GM12878 (cell line): ENCODE measurements around the gene HERC4. TPM values are rescaled to one million over a fixed set of nuclear protein-coding genes. Genes with fewer than 3 reads are reported as not detected.
A peak's percentile ranks its signal among the peaks of the same experiment; 100 is the strongest.

ENCODE experiments used
- ATF7 ChIP-seq: fragments of 450-650 bp; IDR thresholded peaks from 2 replicates; pipeline ENCODE4 v1.6.1; 2016; ENCODE audit warnings: low read depth, mild to moderate bottlenecking
- CHD2 ChIP-seq: IDR thresholded peaks from 2 replicates; pipeline ENCODE4 v1.6.1; 2011; ENCODE audit warnings: low read depth, low read length, improper control_type of control experiment, borderline replicate concordance
- ELK1 ChIP-seq: IDR thresholded peaks from 2 replicates; pipeline ENCODE4 v1.6.1; 2012; ENCODE audit warnings: low read depth, low read length, improper control_type of control experiment
- EP300 ChIP-seq, 2 experiments: fragments of 150-350 bp in 1 of 2; IDR thresholded peaks; 2 replicates each; pipeline ENCODE4 v1.6.1; 2011 to 2012; ENCODE audit warnings: low read depth in 2 of 2, low read length in 2 of 2, borderline replicate concordance in 1 of 2, improper control_type of control experiment in 1 of 2, inconsistent platforms in 1 of 2; ENCODE audit not compliant: control insufficient read depth in 1 of 2
- ESRRA ChIP-seq: IDR thresholded peaks from 2 replicates; pipeline ENCODE4 v1.6.1; 2012; ENCODE audit warnings: mild to moderate bottlenecking, low read length, improper control_type of control experiment
- IKZF2 ChIP-seq, 2 experiments: fragments of 450-650 bp; IDR thresholded peaks; 2 replicates each; pipeline ENCODE4 v1.6.1; 2017; ENCODE audit warnings: mild to moderate bottlenecking in 2 of 2, moderate library complexity in 2 of 2
- IRF4 ChIP-seq: IDR thresholded peaks from 2 replicates; pipeline ENCODE4 v1.6.1; 2011; ENCODE audit warnings: low read depth, low read length
- JUNB ChIP-seq: IDR thresholded peaks from 2 replicates; pipeline ENCODE4 v1.6.1; 2016; ENCODE audit warnings: antibody characterized with exemption, mild to moderate bottlenecking
- MXI1 ChIP-seq: fragments of 150-350 bp; IDR thresholded peaks from 2 replicates; pipeline ENCODE4 v1.6.1; 2011; ENCODE audit warnings: low read depth, mild to moderate bottlenecking, inconsistent platforms, low read length, improper control_type of control experiment
- NFIC ChIP-seq: IDR thresholded peaks from 2 replicates; pipeline ENCODE4 v1.6.1; 2012; ENCODE audit warnings: low read depth, mild to moderate bottlenecking, inconsistent platforms, low read length, moderate library complexity
- NFXL1 ChIP-seq: fragments of 450-650 bp; IDR thresholded peaks from 2 replicates; pipeline ENCODE4 v1.6.1; 2017; ENCODE audit warnings: antibody characterized with exemption, mild to moderate bottlenecking, borderline replicate concordance
- PAX5 ChIP-seq: IDR thresholded peaks from 2 replicates; pipeline ENCODE4 v1.6.1; 2011; ENCODE audit warnings: low read depth, low read length, borderline replicate concordance
- PML ChIP-seq: IDR thresholded peaks from 2 replicates; pipeline ENCODE4 v1.6.1; 2012; ENCODE audit warnings: low read length, inconsistent platforms
- POU2F2 ChIP-seq: IDR thresholded peaks from 3 replicates; pipeline ENCODE4 v1.6.1; 2011; ENCODE audit warnings: low read depth, mild to moderate bottlenecking, low read length, borderline replicate concordance
- RB1 ChIP-seq: fragments of 450-650 bp; formaldehyde crosslinking; IDR thresholded peaks from 2 replicates; pipeline ENCODE4 v1.6.1; 2017; ENCODE audit warnings: mild to moderate bottlenecking, borderline replicate concordance
- RELA ChIP-seq: fragments of 450-650 bp; IDR thresholded peaks from 2 replicates; pipeline ENCODE4 v1.8.0; 2014; ENCODE audit warnings: borderline replicate concordance; ENCODE audit not compliant: partially characterized antibody
- RFX5 ChIP-seq: IDR thresholded peaks from 2 replicates; pipeline ENCODE4 v1.6.1; 2011; ENCODE audit warnings: low read depth, low read length, improper control_type of control experiment
- SIN3A ChIP-seq: IDR thresholded peaks from 2 replicates; pipeline ENCODE4 v1.6.1; 2012; ENCODE audit warnings: low read depth, low read length, improper control_type of control experiment
- SUZ12 ChIP-seq: fragments of 200-600 bp; sonication (generic); IDR thresholded peaks from one replicate; pipeline ENCODE4 v1.6.1; 2018; ENCODE audit warnings: antibody characterized with exemption, mild to moderate bottlenecking; ENCODE audit not compliant: unreplicated experiment
- TCF7 ChIP-seq: IDR thresholded peaks from 2 replicates; pipeline ENCODE4 v1.6.1; 2014; ENCODE audit warnings: antibody characterized with exemption, borderline replicate concordance
- ZBED1 ChIP-seq: IDR thresholded peaks from 2 replicates; pipeline ENCODE4 v1.6.1; 2016; ENCODE audit warnings: borderline replicate concordance
- ZBTB40 ChIP-seq: fragments of 450-650 bp; IDR thresholded peaks from 2 replicates; pipeline ENCODE4 v1.6.1; 2016; ENCODE audit warnings: mild to moderate bottlenecking, moderate library complexity, borderline replicate concordance
- ZNF217 ChIP-seq: fragments of 450-650 bp; IDR thresholded peaks from 2 replicates; pipeline ENCODE4 v1.6.1; 2017; ENCODE audit warnings: antibody characterized with exemption, mild to moderate bottlenecking
- ZNF384 ChIP-seq: IDR thresholded peaks from 2 replicates; pipeline ENCODE4 v1.6.1; 2012; ENCODE audit warnings: low read depth, mild to moderate bottlenecking, low read length, improper control_type of control experiment, borderline replicate concordance
- polyA plus RNA-seq, 11 experiments: library from polyadenylated mRNA; depleted of rRNA in 4 of 11; unstranded in 6 of 11; stranded (reverse) in 5 of 11; fragments of >200 nt; fragmentation: Nextera tagmentation in 4 of 11; fragmentation: Illumina TruSeq in 1 of 11; extraction: Ambion mirVana in 4 of 11; extraction: Trizol in 1 of 11; gene quantifications; 1 replicate in 1 of 11; 2 replicates in 10 of 11; pipeline versions ENCODE4 v1.2.1 to v1.2.3, GENCODE V29; 2011 to 2016; ENCODE audit warnings: inconsistent platforms in 2 of 11, missing spikeins in 2 of 11, low read depth in 1 of 11
- total RNA-seq, 4 experiments: library from RNA; depleted of rRNA in 3 of 4; stranded (reverse); fragments of >200 nt in 3 of 4; fragmentation: Illumina TruSeq in 1 of 4; extraction: Trizol in 1 of 4; gene quantifications; 2 replicates each; pipeline versions ENCODE4 v1.2.1 to v1.2.3, GENCODE V29; 2013 to 2021
- TF ChIP-seq, protein P1 (sequence below): fragments of 450-650 bp; IDR thresholded peaks from 2 replicates; pipeline ENCODE4 v1.6.1; 2017; ENCODE audit warnings: borderline replicate concordance

Gene HERC4
- total and polyA plus RNA-seq, 10 of the 15 experiments (the other 5 are each of a cell fraction or from before 2014, with no cell fraction given), result 9.7 to 36.8 (median 23.4) TPM

GRCh38 chr10:67884313-67884841 lies 190.7 kb downstream of the HERC4 start, which contains the start of gene SIRT1 (continued):
- TF ChIP-seq, protein P1, sequence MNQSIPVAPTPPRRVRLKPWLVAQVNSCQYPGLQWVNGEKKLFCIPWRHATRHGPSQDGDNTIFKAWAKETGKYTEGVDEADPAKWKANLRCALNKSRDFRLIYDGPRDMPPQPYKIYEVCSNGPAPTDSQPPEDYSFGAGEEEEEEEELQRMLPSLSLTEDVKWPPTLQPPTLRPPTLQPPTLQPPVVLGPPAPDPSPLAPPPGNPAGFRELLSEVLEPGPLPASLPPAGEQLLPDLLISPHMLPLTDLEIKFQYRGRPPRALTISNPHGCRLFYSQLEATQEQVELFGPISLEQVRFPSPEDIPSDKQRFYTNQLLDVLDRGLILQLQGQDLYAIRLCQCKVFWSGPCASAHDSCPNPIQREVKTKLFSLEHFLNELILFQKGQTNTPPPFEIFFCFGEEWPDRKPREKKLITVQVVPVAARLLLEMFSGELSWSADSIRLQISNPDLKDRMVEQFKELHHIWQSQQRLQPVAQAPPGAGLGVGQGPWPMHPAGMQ, result no peak
- no peak for TF ChIP-seq ZBTB40
- TF ChIP-seq IRF4, result no peak
- no peak for TF ChIP-seq ESRRA
- TF ChIP-seq TCF7, result no peak; the same call in 1 of the 2 replicates
- peak; percentile 78 for TF ChIP-seq PML
- peak; percentile 74; the same call in 1 of the 2 replicates for TF ChIP-seq ZNF217
- no peak for TF ChIP-seq CHD2
- no peak for TF ChIP-seq NFXL1
- peak; percentile 17; the same call in 1 of the 2 replicates for TF ChIP-seq MXI1
- no peak for TF ChIP-seq RFX5
- TF ChIP-seq RB1, result no peak
- no peak for TF ChIP-seq ZBED1
- no peak; the same call in 1 of the 2 replicates for TF ChIP-seq PAX5
- no peak for TF ChIP-seq SUZ12
- TF ChIP-seq RELA, result no peak
- peak; percentile 86 for TF ChIP-seq ATF7
- TF ChIP-seq JUNB, result no peak
- no peak for TF ChIP-seq SIN3A
- TF ChIP-seq ZNF384, result no peak
- 0 out of 2 replicates have a peak, but pooled peaks have one; percentile 22 for TF ChIP-seq ELK1
- peak; percentile 41 for TF ChIP-seq NFIC
- peak; percentile 66 to 71; a peak in 3 of 4 replicates for TF ChIP-seq IKZF2 (IDR thresholded peaks at IDR 0.05)
- TF ChIP-seq POU2F2, result peak; percentile 81; the same call in 2 of the 3 replicates
- TF ChIP-seq EP300 (IDR thresholded peaks at IDR 0.05; ENCODE audit: borderline replicate concordance in 1 of 2, control insufficient read depth in 1 of 2, low read depth in 2 of 2, low read length in 2 of 2), result peak in 1 of 2 experiments; percentile 48; a peak in 1 of 4 replicates
